CD4-positive, alpha-beta T cell treated with Interleukin-10 for 1 hour (primary cell): Measurements from ENCODE around the gene CRELD2.

ENCODE experiments used
- DNase-seq: peaks from one replicate; pipeline ENCODE4 v3.0.0-alpha.2; 2020

The CRELD2 gene

GRCh38 chr22:49917974-49918910, at the start of gene CRELD2, which contains the start of gene ALG12:
CRELD2 (plus strand) TSS chr22:49918634; CDS start chr22:49918770, 136 bp downstream.
ALG12 (minus strand) TSS chr22:49918438; CDS start chr22:49913765, 4,673 bp downstream.
- peak; percentile 97 for DNase-seq

GRCh38 chr22:49869086-49869830, 49.2 kb upstream of the CRELD2 start:
- DNase-seq = no peak

- DNase-seq = peak; percentile 69
These were observed 48.4 kb upstream of the CRELD2 start for GRCh38 chr22:49869845-49870712.

GRCh38 chr22:49871482-49871881, 47.0 kb upstream of the CRELD2 start:
- no peak for DNase-seq

- DNase-seq = no peak
These were observed 46.1 kb upstream of the CRELD2 start for GRCh38 chr22:49872347-49872746.

- DNase-seq = no peak
These were observed 45.0 kb upstream of the CRELD2 start for GRCh38 chr22:49873228-49873940.

GRCh38 chr22:49877642-49878041, 40.8 kb upstream of the CRELD2 start:
- no peak for DNase-seq

GRCh38 chr22:49878206-49878605, 40.2 kb upstream of the CRELD2 start:
- DNase-seq = no peak

- DNase-seq = no peak
These were observed 38.6 kb upstream of the CRELD2 start for GRCh38 chr22:49879871-49880270.

GRCh38 chr22:49880281-49880680, 38.2 kb upstream of the CRELD2 start:
- peak; percentile 16 for DNase-seq

GRCh38 chr22:49881856-49882255, 36.6 kb upstream of the CRELD2 start:
- no peak for DNase-seq

GRCh38 chr22:49882519-49883293, 35.7 kb upstream of the CRELD2 start:
- no peak for DNase-seq

GRCh38 chr22:49883294-49883640, 35.2 kb upstream of the CRELD2 start:
- no peak for DNase-seq

GRCh38 chr22:49884075-49884474, 34.4 kb upstream of the CRELD2 start:
- DNase-seq = no peak

- no peak for DNase-seq
These were observed 33.8 kb upstream of the CRELD2 start for GRCh38 chr22:49884503-49885260.

GRCh38 chr22:49885281-49885680, 33.2 kb upstream of the CRELD2 start:
- no peak for DNase-seq

- DNase-seq = no peak
These were observed 32.6 kb upstream of the CRELD2 start for GRCh38 chr22:49885881-49886280.

- no peak for DNase-seq
These were observed 31.9 kb upstream of the CRELD2 start for GRCh38 chr22:49886346-49887063.

GRCh38 chr22:49887064-49887451, 31.4 kb upstream of the CRELD2 start:
- no peak for DNase-seq

GRCh38 chr22:49887702-49888101, 30.7 kb upstream of the CRELD2 start:
- no peak for DNase-seq
